Measurements from ENCODE around the gene LYRM1. TPM values are rescaled to one million over a fixed set of nuclear protein-coding genes. Genes with fewer than 3 reads are reported as not detected.

Gene LYRM1
- total and polyA plus RNA-seq, 2 of the 4 experiments (the other 2 are of a cell fraction) = 19.0 to 35.0 TPM

DNA sequence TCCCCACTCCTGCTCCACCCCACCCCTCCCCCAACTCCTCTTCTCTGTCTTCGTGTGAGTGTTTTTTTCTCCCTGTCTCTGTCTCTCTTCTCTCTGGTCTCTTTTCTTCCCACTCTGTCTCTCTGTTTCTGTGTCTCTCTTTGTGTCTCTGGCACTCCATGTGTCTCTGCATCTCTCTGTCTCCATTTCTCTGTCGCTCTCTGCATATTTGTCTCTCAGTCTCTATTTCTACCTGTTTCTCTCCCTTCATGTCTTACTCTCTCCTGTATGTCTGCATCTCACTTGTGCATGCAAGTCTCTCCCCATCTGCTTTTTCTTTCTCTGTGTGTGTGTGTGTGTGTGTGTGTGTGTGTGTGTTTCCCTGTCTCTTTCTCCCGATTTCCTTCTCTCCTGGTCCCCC, 68.2 kb downstream of the LYRM1 start:
- Histone ChIP-seq H2BK20ac (ENCODE audit: low read depth, low read length) (no peak overlapping the region), H3K9ac (ENCODE audit: low read depth, low read length) (no peak overlapping the region), H2AK5ac (ENCODE audit: low read depth, low read length) (no peak overlapping the region), H4K5ac (ENCODE audit: low read depth, low read length) (no peak overlapping the region), H4K91ac (ENCODE audit: insufficient read depth, low read depth, low read length) (no peak overlapping the region), H2BK5ac (ENCODE audit: low read depth, low read length, poor library complexity, severe bottlenecking) (no peak overlapping the region), H3K27ac (ENCODE audit: insufficient read depth, low read length) (no peak overlapping the region), H3K4me3 (ENCODE audit: insufficient read depth, low read depth, low read length) (no peak overlapping the region), H2BK15ac (ENCODE audit: low read depth, low read length) (no peak overlapping the region), H2AK9ac (replicated peaks; ENCODE audit: low read depth, low read length, poor library complexity) (no peak overlapping the region), H4K20me1 (ENCODE audit: insufficient read depth, low read length) (no peaks in the 10 kb centered on the region), H2AFZ (replicated peaks; ENCODE audit: low read length, poor library complexity) (no peak overlapping the region), H3K27me3 (ENCODE audit: control insufficient read depth, insufficient read depth, low read length) (peaks cover 7% of the 10 kb centered on the region), H3K18ac (ENCODE audit: low read depth, low read length) (no peak overlapping the region), H3K4me1 (ENCODE audit: control insufficient read depth, insufficient read depth, low read length) (no peaks in the 10 kb centered on the region), H3K9me3 (ENCODE audit: control insufficient read depth, insufficient read depth, low read length) (no peaks in the 10 kb centered on the region), H3K23ac (ENCODE audit: low read depth, low read length) (no peak overlapping the region), H3K14ac (replicated peaks; ENCODE audit: low read depth, low read length) (no peak overlapping the region), H3K4me2 (ENCODE audit: low read depth, low read length) (no peak overlapping the region), H4K8ac (ENCODE audit: low read depth in 2 of 2, low read length in 2 of 2) (no peak overlapping the region), H3K9me1 (ENCODE audit: insufficient read depth, low read length) (no peaks in the 10 kb centered on the region), H2BK120ac (ENCODE audit: low read depth, low read length) (no peak overlapping the region), H3K79me1 (ENCODE audit: low read depth in 1 of 2, low read length in 2 of 2) (no peaks in the 10 kb centered on the region), H3K56ac (ENCODE audit: extremely low read depth, insufficient read depth, low read length) (no peak overlapping the region), H3K4ac (ENCODE audit: low read depth, low read length) (no peak overlapping the region), H3K36me3 (ENCODE audit: control insufficient read depth, insufficient read depth, low read length) (no peaks in the 10 kb centered on the region)
- WGBS, 2 experiments (ENCODE audit: extremely low coverage in 2 of 2, insufficient read length in 1 of 2) = 17% methylated on average over 1 of the region's 3 CpGs; no CpG with 5 or more reads in 1 of the 2 experiments
- intact Hi-C loops (cut with micrococcal nuclease) (no loop called here), dilution Hi-C loops (cut with HindIII; ENCODE audit: low sequenced_read_pairs, unreplicated experiment) (no loop called here), in situ Hi-C loops (cut with MboI; ENCODE audit: low sequenced_read_pairs) (no loop called here)
- ChIA-PET CTCF (no interaction called here), POLR2A (ENCODE audit: unreplicated experiment) (no interaction called here)
- no peak for ATAC-seq (ENCODE audit: low read depth)
- TF ChIP-seq RCOR1 (IDR thresholded peaks at IDR 0.05; ENCODE audit: insufficient replicate concordance, low read length) (no peak), MAZ (IDR thresholded peaks at IDR 0.05; ENCODE audit: borderline replicate concordance, low read depth, low read length) (no peak), MAFK (IDR thresholded peaks at IDR 0.05; ENCODE audit: low read depth, low read length) (no peak), USF2 (IDR thresholded peaks at IDR 0.05; ENCODE audit: low read depth, low read length) (no peak), SMC3 (IDR thresholded peaks at IDR 0.05; ENCODE audit: low read depth, low read length) (no peak), POLR2A (IDR thresholded peaks at IDR 0.05; ENCODE audit: low read depth, low read length) (no peak)
- no TSS peak for BruUV-seq (replicated peaks)
- DNase-seq = no peak

Data from IMR-90 (cell line).